Thyroid gland (tissue), 4 donors: ENCODE results near the gene HLA-A.

Source experiments
- CTCF ChIP-seq, 6 experiments: fragments of 200-600 bp in 3 of 6; fragments of 450-650 bp in 3 of 6; sonication (generic) in 3 of 6; IDR thresholded peaks; one replicate each; pipeline ENCODE4 v1.5.1; 2016 to 2019; ENCODE audit warnings: antibody characterized with exemption in 6 of 6, mild to moderate bottlenecking in 2 of 6, inconsistent platforms in 1 of 6, moderate library complexity in 1 of 6
- POLR2A ChIP-seq, 2 donors: fragments of 450-650 bp; IDR thresholded peaks; one replicate each; pipeline ENCODE4 v1.6.1; 2017; ENCODE audit warnings: antibody characterized with exemption in 2 of 2, mild to moderate bottlenecking in 2 of 2, moderate library complexity in 1 of 2

DNA sequence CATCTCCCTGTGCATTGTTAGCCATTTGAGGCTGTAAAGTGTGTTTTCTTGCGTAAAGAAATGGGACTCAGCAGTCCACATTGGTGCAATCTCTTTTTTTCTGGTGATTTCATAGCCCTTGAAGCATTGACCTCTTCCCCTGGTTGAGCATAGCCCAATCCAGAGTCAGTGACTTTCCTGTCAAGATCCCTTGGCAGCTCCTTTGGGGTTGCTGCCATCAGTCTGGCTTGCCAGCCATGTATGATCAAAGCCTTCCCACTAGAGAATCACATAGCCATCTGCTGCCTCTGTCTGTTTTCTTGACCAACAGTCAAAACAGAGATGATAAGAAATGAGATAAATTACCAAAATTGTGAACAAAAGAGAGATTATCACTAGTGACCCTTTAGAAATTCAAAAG, 19.6 kb downstream of the HLA-A start:
- no peak for TF ChIP-seq POLR2A (IDR thresholded peaks at IDR 0.05)
- no peak for TF ChIP-seq CTCF (IDR thresholded peaks at IDR 0.05)
